HCT116 (cell line): ENCODE results near the gene PCK2. TPM values are rescaled to one million over a fixed set of nuclear protein-coding genes. Genes with fewer than 3 reads are reported as not detected.

ENCODE experiments used
- ATAC-seq: fragments of 200-7000 bp; cut with Tn5 transposase; 2 replicates; pipeline ENCODE4 v1.9.1; 2020; ENCODE audit warnings: mild to moderate bottlenecking, moderate library complexity
- BruUV-seq: library from RNA; stranded (reverse); fragments of 400-500 nt; replicated peaks from 2 replicates; lab custom pipeline; 2021; lab: Mats Ljungman, UMichigan
- CTCF ChIA-PET: fragments of 300-600 bp; sonication (Branson Sonifier 250); formaldehyde crosslinking; loops from one replicate; lab custom pipeline; 2021; ENCODE audit warnings: antibody characterized with exemption; lab: Charles Lee
- POLR2A ChIA-PET: fragments of 300-600, 350-600 bp; sonication (Branson Sonifier 250); formaldehyde crosslinking; loops from one replicate; lab custom pipeline; 2021; ENCODE audit warnings: antibody characterized with exemption; lab: Charles Lee
- RAD21 ChIA-PET, 2 experiments: fragments of 300-600 bp; sonication (Branson Sonifier 250); formaldehyde crosslinking; loops; one replicate each; lab custom pipeline; 2023; ENCODE audit warnings: low total read pairs in 2 of 2; ENCODE audit not compliant: uncharacterized antibody in 2 of 2, unreplicated experiment in 2 of 2, low non-redundant PET in 1 of 2; lab: Charles Lee
- DNase-seq: peaks from one replicate; pipeline ENCODE4 v3.0.0-alpha.2; 2010; ENCODE audit warnings: low read depth, low spot score
- H2AFZ ChIP-seq: fragments of 200-600 bp; shearing (Covaris generic), sonication (generic); 2 replicates; pipeline ENCODE4 v1.6.1; 2017; ENCODE audit warnings: low read depth, mixed run types, mixed read lengths, antibody characterized with exemption, low read length; ENCODE audit not compliant: poor library complexity, severe bottlenecking
- H3K27ac ChIP-seq: 2 replicates; pipeline ENCODE4 v1.5.1; 2012; ENCODE audit warnings: low read depth, low read length
- H3K27me3 ChIP-seq: fragments of 200-600 bp; sonication (generic); 2 replicates; pipeline ENCODE4 v1.6.1; 2016; ENCODE audit warnings: mixed run types, low read length, mixed read lengths; ENCODE audit not compliant: insufficient read depth
- H3K36me3 ChIP-seq, 2 experiments: fragments of 200-500 bp in 1 of 2; fragments of 200-600 bp in 1 of 2; sonication (Bioruptor generic) in 1 of 2; sonication (generic) in 1 of 2; 2 replicates each; pipeline versions ENCODE4 v1.5.1 to v1.6.1; 2014 to 2016; ENCODE audit warnings: low read length in 2 of 2, inconsistent platforms in 1 of 2, mixed read lengths in 1 of 2, mixed run types in 1 of 2; ENCODE audit not compliant: insufficient read depth in 2 of 2, control insufficient read depth in 1 of 2
- H3K4me1 ChIP-seq, 2 experiments: fragments of 200-600 bp in 1 of 2; sonication (generic) in 1 of 2; 2 replicates each; pipeline versions ENCODE4 v1.5.1 to v1.6.1; 2012 to 2017; ENCODE audit warnings: low read length in 2 of 2, inconsistent platforms in 1 of 2, mild to moderate bottlenecking in 1 of 2, mixed read lengths in 1 of 2, mixed run types in 1 of 2, moderate library complexity in 1 of 2; ENCODE audit not compliant: insufficient read depth in 2 of 2, control insufficient read depth in 1 of 2
- H3K4me2 ChIP-seq: fragments of 200-600 bp; sonication (generic); 2 replicates; pipeline ENCODE4 v1.6.1; 2017; ENCODE audit warnings: mixed run types, low read length, mixed read lengths
- H3K4me3 ChIP-seq, 2 experiments: fragments of 200-600 bp in 1 of 2; sonication (generic) in 1 of 2; replicated peaks in 1 of 2; 2 replicates each; pipeline ENCODE4 v1.5.1; 2011 to 2016; ENCODE audit warnings: low read length in 2 of 2, control low read depth in 1 of 2, low read depth in 1 of 2, mild to moderate bottlenecking in 1 of 2, mixed read lengths in 1 of 2, mixed run types in 1 of 2
- H3K79me2 ChIP-seq: fragments of 200-600 bp; sonication (generic); 2 replicates; pipeline ENCODE4 v1.6.1; 2017; ENCODE audit warnings: mild to moderate bottlenecking, mixed run types, low read length, moderate library complexity, mixed read lengths; ENCODE audit not compliant: insufficient read depth
- H3K9ac ChIP-seq: fragments of 200-600 bp; sonication (generic); 2 replicates; pipeline ENCODE4 v1.6.1; 2016; ENCODE audit warnings: low read length, mixed read lengths
- H3K9me2 ChIP-seq: fragments of 200-600 bp; sonication (generic), shearing (Covaris generic); 2 replicates; pipeline ENCODE4 v1.6.1; 2017; ENCODE audit warnings: mixed run types, mild to moderate bottlenecking, moderate library complexity; ENCODE audit not compliant: insufficient read depth
- H3K9me3 ChIP-seq, 2 experiments: fragments of 200-500 bp in 1 of 2; fragments of 200-600 bp in 1 of 2; sonication (Bioruptor generic) in 1 of 2; sonication (generic) in 1 of 2; 2 replicates each; pipeline ENCODE4 v1.6.1; 2014 to 2017; ENCODE audit warnings: low read length in 2 of 2, mixed read lengths in 2 of 2, inconsistent platforms in 1 of 2, low read depth in 1 of 2, mild to moderate bottlenecking in 1 of 2, mixed run types in 1 of 2, moderate library complexity in 1 of 2; ENCODE audit not compliant: control insufficient read depth in 1 of 2, insufficient read depth in 1 of 2
- H4K20me1 ChIP-seq: fragments of 200-600 bp; sonication (generic), shearing (Covaris generic); 2 replicates; pipeline ENCODE4 v1.6.1; 2017; ENCODE audit warnings: mixed run types, mild to moderate bottlenecking, moderate library complexity; ENCODE audit not compliant: insufficient read depth
- ELF1 ChIP-seq: IDR thresholded peaks from 2 replicates; pipeline ENCODE4 v1.6.1; 2012; ENCODE audit warnings: low read depth, borderline replicate concordance
- EZH2 ChIP-seq: fragments of 200-600 bp; sonication (generic); IDR thresholded peaks from 2 replicates; pipeline ENCODE4 v1.6.1; 2017; ENCODE audit warnings: antibody characterized with exemption, mixed run types
- FOSL1 ChIP-seq: IDR thresholded peaks from 2 replicates; pipeline ENCODE4 v1.6.1; 2012; ENCODE audit warnings: low read depth
- MAX ChIP-seq: IDR thresholded peaks from 2 replicates; pipeline ENCODE4 v1.6.1; 2012
- POLR2AphosphoS5 ChIP-seq: IDR thresholded peaks from 2 replicates; pipeline ENCODE4 v1.6.1; 2011; ENCODE audit warnings: mild to moderate bottlenecking, low read depth, low read length, moderate library complexity
- RAD21 ChIP-seq: IDR thresholded peaks from 2 replicates; pipeline ENCODE4 v1.6.1; 2012; ENCODE audit warnings: low read depth, mild to moderate bottlenecking
- SIN3A ChIP-seq: IDR thresholded peaks from 2 replicates; pipeline ENCODE4 v1.6.1; 2012; ENCODE audit warnings: low read depth
- SP1 ChIP-seq: IDR thresholded peaks from 2 replicates; pipeline ENCODE4 v1.6.1; 2012; ENCODE audit warnings: low read depth
- SRF ChIP-seq: IDR thresholded peaks from 2 replicates; pipeline ENCODE4 v1.6.1; 2012; ENCODE audit warnings: low read depth
- TCF7L2 ChIP-seq: IDR thresholded peaks from 2 replicates; pipeline ENCODE4 v1.7.0; 2011; ENCODE audit warnings: borderline replicate concordance, inconsistent platforms; ENCODE audit not compliant: insufficient read depth, insufficient read length; ENCODE audit errors: extremely low read depth
- ZBTB33 ChIP-seq: IDR thresholded peaks from 2 replicates; pipeline ENCODE4 v1.6.1; 2011; ENCODE audit warnings: mild to moderate bottlenecking, low read length, moderate library complexity; ENCODE audit not compliant: insufficient replicate concordance; ENCODE audit errors: extremely low read depth
- intact Hi-C: fragments of 100-400 bp; cut with micrococcal nuclease; formaldehyde crosslinking; loops from 2 replicates; pipeline ENCODE4 v1.10.0; 2022
- total RNA-seq: library from RNA; stranded (reverse); gene quantifications from one replicate; pipeline ENCODE4 v1.2.1, GENCODE V29; 2021; ENCODE audit not compliant: unreplicated experiment
- TF ChIP-seq, protein P1 (sequence below): IDR thresholded peaks from 2 replicates; pipeline ENCODE4 v1.6.1; 2012; ENCODE audit warnings: low read depth
- TF ChIP-seq, protein P2 (sequence below): IDR thresholded peaks from 2 replicates; pipeline ENCODE4 v1.6.1; 2012

Gene PCK2
- total RNA-seq, 1 experiment from 2014 or later = 94.1 TPM

GRCh38 chr14:24079491-24080141 lies 14.5 kb upstream of the PCK2 start:
- Histone ChIP-seq H3K9me2 (no peaks in the 10 kb centered on the region), H2AFZ (no peak overlapping the region), H3K36me3 (no peaks in the 10 kb centered on the region), H4K20me1 (no peaks in the 10 kb centered on the region), H3K9me3 (no peaks in the 10 kb centered on the region), H3K27ac (no peak overlapping the region), H3K4me3 (no peak overlapping the region), H3K9ac (no peak overlapping the region), H3K4me1 (peaks cover 18 to 30% of the 10 kb centered on the region in 2 experiments), H3K79me2 (no peaks in the 10 kb centered on the region), H3K27me3 (no peaks in the 10 kb centered on the region), H3K4me2 (no peak overlapping the region)
- DNase-seq (no peak), ATAC-seq (no peak)
- intact Hi-C loops = no loop called here
- no TSS peak for BruUV-seq
- POLR2A ChIA-PET = interaction anchor here (3.7 kb wide), 1 partner anchor 14 kb away, joined by 26 read pairs; the partner anchor contains the start of gene PCK2
- CTCF ChIA-PET = interaction anchor here (3.2 to 3.4 kb wide), 3 partner anchors 12 to 29 kb away, joined by 15 to 42 read pairs (median 16); partner anchors contain the start of gene PCK2
- RAD21 ChIA-PET = no interaction called here
- TF ChIP-seq MAX = no peak
- no peak for TF ChIP-seq EZH2
- TF ChIP-seq SRF = no peak
- no peak for TF ChIP-seq TCF7L2

DNA sequence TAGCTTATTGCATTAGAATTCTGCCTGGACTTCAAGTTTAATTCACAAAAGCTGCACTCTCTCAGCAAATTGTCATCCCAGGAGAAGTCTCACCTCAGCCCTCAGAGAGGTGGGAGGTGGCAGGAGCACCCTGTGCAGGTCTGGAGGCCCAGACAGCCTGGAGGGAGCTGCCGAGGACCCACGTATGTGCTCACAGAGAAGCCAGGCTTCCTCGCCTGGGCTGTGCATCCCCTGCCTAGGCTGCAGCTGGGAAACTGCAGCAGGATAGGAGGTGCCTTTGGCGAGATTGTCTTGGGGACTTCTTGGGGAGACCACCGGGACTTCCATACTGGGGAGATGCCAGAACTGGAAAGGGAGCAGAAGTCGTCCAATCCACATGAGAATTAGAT lies 14.0 kb upstream of the PCK2 start:
- peak overlapping the region; percentile 97 for H3K27ac ChIP-seq
- no peak overlapping the region for H3K4me3 ChIP-seq
- H3K4me1 ChIP-seq = peaks cover 18 to 30% of the 10 kb centered on the region in 2 experiments
- no TSS peak for BruUV-seq
- intact Hi-C loops = no loop called here
- ChIA-PET CTCF (interaction anchor here (3.2 to 3.4 kb wide), 3 partner anchors 11 to 29 kb away, joined by 15 to 42 read pairs (median 16); partner anchors contain the start of gene PCK2), POLR2A (interaction anchor here (0.7 to 3.7 kb wide), 2 partner anchors 14 to 34 kb away, joined by 3 to 26 read pairs; partner anchors contain the start of gene PCK2), RAD21 (no interaction called here)
- H3K36me3 ChIP-seq = no peaks in the 10 kb centered on the region
- H3K9me3 ChIP-seq = no peaks in the 10 kb centered on the region
- H3K9me2 ChIP-seq = no peaks in the 10 kb centered on the region
- ATAC-seq (no peak), DNase-seq (no peak)
- no peaks in the 10 kb centered on the region for H3K79me2 ChIP-seq
- H3K4me2 ChIP-seq = peak overlapping the region; percentile 86
- peak overlapping the region; percentile 78 for H3K9ac ChIP-seq
- no peaks in the 10 kb centered on the region for H4K20me1 ChIP-seq
- no peaks in the 10 kb centered on the region for H3K27me3 ChIP-seq
- H2AFZ ChIP-seq = no peak overlapping the region
- TF ChIP-seq SIN3A (no peak), RAD21 (no peak), MAX (no peak), FOSL1 (no peak), POLR2AphosphoS5 (no peak), ELF1 (no peak), SP1 (no peak), ZBTB33 (no peak)
- TF ChIP-seq, protein P1, sequence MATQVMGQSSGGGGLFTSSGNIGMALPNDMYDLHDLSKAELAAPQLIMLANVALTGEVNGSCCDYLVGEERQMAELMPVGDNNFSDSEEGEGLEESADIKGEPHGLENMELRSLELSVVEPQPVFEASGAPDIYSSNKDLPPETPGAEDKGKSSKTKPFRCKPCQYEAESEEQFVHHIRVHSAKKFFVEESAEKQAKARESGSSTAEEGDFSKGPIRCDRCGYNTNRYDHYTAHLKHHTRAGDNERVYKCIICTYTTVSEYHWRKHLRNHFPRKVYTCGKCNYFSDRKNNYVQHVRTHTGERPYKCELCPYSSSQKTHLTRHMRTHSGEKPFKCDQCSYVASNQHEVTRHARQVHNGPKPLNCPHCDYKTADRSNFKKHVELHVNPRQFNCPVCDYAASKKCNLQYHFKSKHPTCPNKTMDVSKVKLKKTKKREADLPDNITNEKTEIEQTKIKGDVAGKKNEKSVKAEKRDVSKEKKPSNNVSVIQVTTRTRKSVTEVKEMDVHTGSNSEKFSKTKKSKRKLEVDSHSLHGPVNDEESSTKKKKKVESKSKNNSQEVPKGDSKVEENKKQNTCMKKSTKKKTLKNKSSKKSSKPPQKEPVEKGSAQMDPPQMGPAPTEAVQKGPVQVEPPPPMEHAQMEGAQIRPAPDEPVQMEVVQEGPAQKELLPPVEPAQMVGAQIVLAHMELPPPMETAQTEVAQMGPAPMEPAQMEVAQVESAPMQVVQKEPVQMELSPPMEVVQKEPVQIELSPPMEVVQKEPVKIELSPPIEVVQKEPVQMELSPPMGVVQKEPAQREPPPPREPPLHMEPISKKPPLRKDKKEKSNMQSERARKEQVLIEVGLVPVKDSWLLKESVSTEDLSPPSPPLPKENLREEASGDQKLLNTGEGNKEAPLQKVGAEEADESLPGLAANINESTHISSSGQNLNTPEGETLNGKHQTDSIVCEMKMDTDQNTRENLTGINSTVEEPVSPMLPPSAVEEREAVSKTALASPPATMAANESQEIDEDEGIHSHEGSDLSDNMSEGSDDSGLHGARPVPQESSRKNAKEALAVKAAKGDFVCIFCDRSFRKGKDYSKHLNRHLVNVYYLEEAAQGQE = no peak
- TF ChIP-seq, protein P2, sequence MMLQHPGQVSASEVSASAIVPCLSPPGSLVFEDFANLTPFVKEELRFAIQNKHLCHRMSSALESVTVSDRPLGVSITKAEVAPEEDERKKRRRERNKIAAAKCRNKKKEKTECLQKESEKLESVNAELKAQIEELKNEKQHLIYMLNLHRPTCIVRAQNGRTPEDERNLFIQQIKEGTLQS = no peak
